ENCODE measurements around the gene SETD1B.

Gene SETD1B

GRCh38 chr12:121826318-121827150 is 22.7 kb downstream of the SETD1B start:
- TF ChIP-seq ZNF274 (IDR thresholded peaks at IDR 0.05; ENCODE audit: low read depth, low read length): no peak
- no peak overlapping the region for H3K4me3 ChIP-seq (ENCODE audit: low read length)

- no peak for TF ChIP-seq ZNF274 (IDR thresholded peaks at IDR 0.05; ENCODE audit: low read depth, low read length)
- no peak overlapping the region for H3K4me3 ChIP-seq (ENCODE audit: low read length)
These were observed 23.7 kb downstream of the SETD1B start for GRCh38 chr12:121827351-121828099.

DNA sequence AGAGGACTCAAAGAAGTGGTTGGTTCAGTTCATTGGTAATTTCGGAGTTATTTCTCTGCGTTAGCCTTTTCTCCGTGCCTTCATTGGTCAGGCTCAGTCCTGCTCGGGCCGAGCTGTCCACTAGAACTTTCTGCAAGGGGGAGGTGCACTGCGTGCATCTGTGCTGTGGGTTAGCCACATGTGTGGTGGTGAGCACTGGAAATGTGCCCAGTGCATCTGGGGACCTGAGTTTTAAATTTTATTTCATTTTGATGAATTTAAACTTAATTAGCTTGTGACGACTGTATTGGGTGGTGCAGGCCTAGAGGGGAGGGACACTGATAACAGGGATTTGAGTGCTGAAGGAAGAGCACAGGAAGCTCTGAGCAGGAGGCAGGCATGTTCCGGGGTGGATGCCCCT is 24.5 kb downstream of the SETD1B start:
- no peak overlapping the region for H3K4me3 ChIP-seq (ENCODE audit: low read length)
- no peak for TF ChIP-seq ZNF274 (IDR thresholded peaks at IDR 0.05; ENCODE audit: low read depth, low read length)

DNA sequence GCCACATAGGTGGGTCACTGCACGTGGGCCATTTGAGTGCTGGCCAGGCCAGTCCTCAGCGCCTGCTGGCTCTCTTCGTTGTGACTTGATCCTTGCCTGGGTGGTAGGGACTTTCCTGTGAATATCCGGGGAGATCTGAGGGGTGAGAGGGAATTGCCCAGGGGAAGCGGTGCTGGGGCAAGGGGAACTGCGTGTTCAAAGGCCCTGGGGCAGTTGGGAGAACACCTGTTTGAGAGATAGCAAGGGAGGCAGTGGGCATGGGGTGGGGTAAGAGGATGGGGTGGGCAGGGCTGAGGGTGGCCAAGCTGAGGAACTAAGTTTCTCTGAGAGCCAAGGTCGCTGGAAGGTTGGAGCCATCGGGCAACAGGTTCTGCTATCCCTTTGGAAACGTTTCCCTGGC is 25.0 kb downstream of the SETD1B start:
- H3K4me3 ChIP-seq (ENCODE audit: low read length): no peak overlapping the region
- TF ChIP-seq ZNF274 (IDR thresholded peaks at IDR 0.05; ENCODE audit: low read depth, low read length): no peak

- H3K4me3 ChIP-seq (ENCODE audit: low read length): no peak overlapping the region
- no peak for TF ChIP-seq ZNF274 (IDR thresholded peaks at IDR 0.05; ENCODE audit: low read depth, low read length)
These were observed 25.6 kb downstream of the SETD1B start for GRCh38 chr12:121829250-121829918.

DNA sequence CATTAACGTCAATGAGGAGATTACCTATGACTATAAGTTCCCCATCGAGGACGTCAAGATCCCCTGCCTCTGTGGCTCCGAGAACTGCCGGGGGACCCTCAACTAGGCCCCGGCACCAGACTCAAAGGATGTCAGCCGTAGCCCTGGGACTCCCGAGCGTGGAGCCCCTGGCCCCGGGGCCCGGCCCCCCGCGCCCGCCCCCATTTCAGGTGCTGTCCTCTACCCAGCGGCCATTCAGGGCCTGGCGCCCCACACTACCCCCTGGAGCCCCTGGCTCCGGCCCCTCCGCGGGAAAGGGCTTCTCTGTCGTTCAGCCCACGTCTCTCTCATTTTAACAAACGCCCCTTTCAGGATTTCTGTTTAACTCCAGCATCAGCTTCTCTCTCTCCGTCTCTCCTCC is 26.3 kb downstream of the SETD1B start:
- TF ChIP-seq ZNF274 (IDR thresholded peaks at IDR 0.05; ENCODE audit: low read depth, low read length): no peak
- H3K4me3 ChIP-seq (ENCODE audit: low read length): no peak overlapping the region

DNA sequence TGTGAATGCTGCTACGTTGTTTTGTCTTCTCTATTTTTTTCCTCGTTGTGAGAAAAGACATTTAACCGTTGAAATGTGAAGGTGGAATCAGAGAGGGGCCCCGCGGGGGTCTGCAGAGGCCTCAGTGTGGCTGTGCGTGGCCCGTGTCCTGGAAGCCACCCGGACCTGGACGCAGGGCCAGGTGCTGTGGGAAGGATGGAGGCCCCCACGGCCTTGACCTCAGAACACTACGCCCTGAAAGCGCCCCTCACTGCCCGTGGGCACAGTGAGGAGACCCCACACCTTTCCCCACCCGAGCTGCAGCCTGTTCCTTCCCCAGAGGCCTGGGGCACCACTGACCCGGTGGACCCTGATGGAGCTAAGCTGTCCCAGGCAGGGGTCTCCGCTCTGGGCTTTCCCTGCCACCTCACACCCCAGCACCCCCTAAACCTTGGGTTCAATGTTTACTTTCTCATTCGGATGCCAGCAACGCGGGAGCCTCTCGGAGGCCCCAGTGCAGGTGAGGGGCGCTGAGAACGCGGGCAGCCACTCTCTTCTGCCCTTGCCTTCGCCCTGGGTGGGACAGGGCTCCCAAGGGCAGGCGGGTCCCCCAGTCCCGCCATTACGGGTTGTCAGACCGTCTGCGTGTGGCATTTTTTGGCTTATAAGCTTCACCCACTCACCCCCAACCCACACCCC is 26.9 kb downstream of the SETD1B start:
- no peak for TF ChIP-seq ZNF274 (IDR thresholded peaks at IDR 0.05; ENCODE audit: low read depth, low read length)
- H3K4me3 ChIP-seq (ENCODE audit: low read length): no peak overlapping the region

DNA sequence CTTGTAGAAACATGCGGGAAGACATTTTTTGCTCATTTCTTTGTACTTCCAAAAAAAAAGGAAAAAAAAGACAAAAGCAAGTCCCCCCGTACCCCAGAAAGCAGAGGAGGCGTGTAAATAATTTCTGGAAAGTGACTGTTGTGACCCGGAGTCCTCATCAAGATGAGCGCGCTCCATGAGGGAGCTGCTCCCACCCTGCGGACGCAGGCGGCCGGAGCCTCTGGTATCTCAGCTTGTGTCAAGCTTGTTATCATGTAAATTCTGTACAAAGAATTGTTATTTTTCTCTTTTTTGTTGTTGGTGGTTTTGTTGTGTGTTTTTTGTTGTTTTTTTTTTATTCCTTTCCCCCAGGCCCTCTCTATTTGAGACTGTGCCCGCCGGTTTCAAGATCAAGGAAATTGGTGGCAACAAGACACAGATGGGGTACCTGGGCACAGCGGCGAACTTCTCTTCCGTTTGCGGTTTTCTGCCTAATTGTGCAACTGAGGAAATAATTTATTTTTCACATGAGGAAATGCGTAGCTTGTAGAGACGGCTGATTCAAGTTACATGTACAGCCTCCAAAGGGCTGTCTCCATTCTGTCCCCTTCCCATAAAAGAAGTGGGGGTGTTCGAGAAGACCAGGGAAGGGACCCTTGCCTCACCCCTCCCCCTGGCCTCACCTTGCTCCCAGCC is 27.9 kb downstream of the SETD1B start:
- TF ChIP-seq ZNF274 (IDR thresholded peaks at IDR 0.05; ENCODE audit: low read depth, low read length): no peak

GRCh38 chr12:121837680-121838079 is 33.9 kb downstream of the SETD1B start:
- no peak for TF ChIP-seq ZNF274 (IDR thresholded peaks at IDR 0.05; ENCODE audit: low read depth, low read length)

More for the DNA sequence above, 27.9 kb downstream of the SETD1B start:
- no peak overlapping the region for H3K4me3 ChIP-seq (ENCODE audit: low read length)

GRCh38 chr12:121838126-121838525 is 34.3 kb downstream of the SETD1B start:
- TF ChIP-seq ZNF274 (IDR thresholded peaks at IDR 0.05; ENCODE audit: low read depth, low read length): no peak

More at GRCh38 chr12:121837680-121838079, 33.9 kb downstream of the SETD1B start:
- H3K4me3 ChIP-seq (ENCODE audit: low read length): no peak overlapping the region

DNA sequence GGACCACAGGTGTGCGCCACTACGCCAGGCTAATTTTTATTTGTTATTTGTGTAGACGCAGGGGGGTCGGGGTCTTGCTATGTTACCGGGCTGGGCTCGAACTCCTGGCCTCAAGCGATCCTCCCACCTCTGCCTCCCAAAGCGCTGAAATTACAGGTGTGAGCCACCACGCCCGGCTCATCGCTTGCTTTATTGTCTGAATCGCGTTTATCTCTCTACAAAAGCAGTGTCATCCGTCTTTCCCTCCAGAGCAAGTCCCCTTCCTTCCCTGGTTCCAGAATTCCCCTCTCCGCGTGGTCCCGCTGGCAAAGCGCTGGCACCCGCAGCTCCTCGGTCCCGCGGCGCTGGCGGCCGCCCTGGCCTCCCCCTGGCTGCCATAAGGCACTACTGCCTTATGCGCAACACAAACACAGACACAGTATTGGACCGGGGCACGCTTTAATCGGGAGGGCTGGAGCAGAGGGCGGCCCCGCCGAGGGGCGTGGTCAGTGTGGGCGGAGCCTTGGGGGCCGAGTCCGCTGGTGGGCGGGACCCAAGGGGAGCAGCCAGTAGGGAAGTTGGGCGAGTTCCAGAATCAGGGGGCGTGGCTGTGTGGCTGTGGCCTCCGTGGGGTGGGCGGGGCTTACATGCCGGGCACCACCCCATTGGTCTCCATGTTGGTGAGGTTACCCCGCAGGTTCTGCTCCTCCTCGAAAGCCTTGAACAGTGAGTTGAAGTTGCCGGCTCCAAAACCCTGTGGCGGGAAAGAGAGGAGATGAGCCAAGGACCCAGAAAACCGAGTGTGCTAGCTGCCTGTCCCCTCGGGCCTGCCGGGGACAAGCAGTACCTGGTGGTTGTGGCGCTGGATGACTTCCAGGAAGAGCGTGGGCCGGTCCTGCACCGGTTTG is 35.5 kb downstream of the SETD1B start:
- H3K4me3 ChIP-seq (ENCODE audit: low read length): peak overlapping the region; percentile 70; the same call in 1 of the 2 replicates
- no peak for TF ChIP-seq ZNF274 (IDR thresholded peaks at IDR 0.05; ENCODE audit: low read depth, low read length)

More at GRCh38 chr12:121838126-121838525, 34.3 kb downstream of the SETD1B start:
- no peak overlapping the region for H3K4me3 ChIP-seq (ENCODE audit: low read length)

GRCh38 chr12:121839993-121840761 is 36.4 kb downstream of the SETD1B start:
- TF ChIP-seq ZNF274 (IDR thresholded peaks at IDR 0.05; ENCODE audit: low read depth, low read length): no peak
- peak overlapping the region; percentile 70; the same call in 1 of the 2 replicates for H3K4me3 ChIP-seq (ENCODE audit: low read length)

Data from GM08714 (cell line).